H1 (cell line): Measurements from ENCODE around the gene SLTM. TPM values are rescaled to one million over a fixed set of nuclear protein-coding genes. Genes with fewer than 3 reads are reported as not detected.

ENCODE experiments used
- FOSL1 ChIP-seq: IDR thresholded peaks from 2 replicates; pipeline ENCODE4 v1.6.1; 2011; ENCODE audit warnings: mild to moderate bottlenecking, low read depth, low read length, moderate library complexity; ENCODE audit not compliant: insufficient read depth
- HDAC6 ChIP-seq: IDR thresholded peaks from one replicate; pipeline ENCODE4 v1.7.1; 2012; ENCODE audit warnings: low read depth, mild to moderate bottlenecking, inconsistent platforms, low read length, moderate library complexity
- TEAD4 ChIP-seq: IDR thresholded peaks from 2 replicates; pipeline ENCODE4 v1.6.1; 2012; ENCODE audit warnings: low read depth, low read length, inconsistent platforms, mixed read lengths
- polyA plus RNA-seq, 7 experiments: library from polyadenylated mRNA; depleted of rRNA in 3 of 7; stranded (reverse) in 5 of 7; unstranded in 2 of 7; fragments of >200 nt in 5 of 7; fragments of 200-250 nt in 2 of 7; gene quantifications; 1 replicate in 5 of 7; 2 replicates in 1 of 7; 4 replicates in 1 of 7; pipeline versions ENCODE4 v1.2.1 to v1.2.3, GENCODE V29; 2011 to 2013; ENCODE audit warnings: missing spikeins in 2 of 7, mixed read lengths in 2 of 7
- total RNA-seq: library from RNA; stranded (reverse); fragmentation: NEBNext Ultra II Directional; extraction: Animal tissue kit (Norgen Biotek cat#: 25700); gene quantifications from 2 replicates; pipeline ENCODE4 v1.2.1, GENCODE V29; 2021

The SLTM gene
- total and polyA plus RNA-seq, 2 of the 8 experiments (the other 6 are each of a cell fraction or from before 2014, with no cell fraction given) = 30.8 to 149 TPM

GRCh38 chr15:58931987-58932588 lies 1.4 kb downstream of the SLTM start (continued):
- TF ChIP-seq HDAC6 = no peak
- TF ChIP-seq TEAD4 = no peak
- TF ChIP-seq FOSL1 = no peak
